NCI-H345 treated with DMSO at 0.1 percent for 48 hours (cell line): Measurements from ENCODE around the gene ELMO3.

Source experiments
- DNase-seq: peaks from one replicate; lab custom pipeline; 2025; ENCODE audit not compliant: unreplicated experiment; lab: John Stamatoyannopoulos, UW

Gene ELMO3

DNA sequence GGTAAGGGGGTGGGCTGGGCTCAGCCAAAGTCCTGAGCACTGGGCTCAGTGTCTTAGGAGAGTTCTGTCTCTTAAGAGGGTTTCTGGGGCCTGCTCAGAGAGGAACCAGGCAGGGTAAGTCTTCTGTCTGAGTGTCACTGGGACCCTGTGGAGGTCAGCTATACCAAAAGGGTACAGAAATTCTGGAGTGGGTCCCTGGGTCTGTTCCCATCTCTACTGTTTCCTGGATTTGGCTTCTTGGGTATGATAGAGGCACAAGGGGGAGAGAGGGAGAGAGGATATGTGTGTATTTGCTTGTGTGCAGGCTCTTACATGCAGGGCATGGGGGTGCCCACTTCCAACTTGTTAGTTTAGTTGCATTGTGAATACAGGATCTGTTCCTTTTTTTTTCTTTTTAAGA is 5.4 kb upstream of the ELMO3 start:
- DNase-seq: no peak

DNA sequence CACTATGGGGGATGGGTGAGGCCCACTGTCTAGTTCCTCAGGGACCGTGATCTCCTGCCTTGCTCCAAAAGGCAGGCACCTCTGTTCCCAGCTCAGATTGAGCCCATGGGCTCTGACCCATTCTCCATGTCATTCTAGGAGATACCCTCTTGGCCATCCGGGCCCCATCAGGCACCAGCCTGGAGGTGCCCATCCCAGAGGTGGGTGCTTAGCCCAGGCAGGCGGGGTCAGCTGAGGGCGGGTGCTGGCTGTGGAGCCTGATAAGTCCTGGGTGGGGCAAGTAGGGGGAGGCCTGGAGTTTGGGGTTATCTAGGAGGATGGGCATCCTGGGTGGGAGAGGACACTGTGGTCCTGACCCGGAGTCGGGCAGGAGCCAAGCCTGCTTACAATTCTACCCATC is 4.7 kb upstream of the ELMO3 start:
- DNase-seq: no peak

DNA sequence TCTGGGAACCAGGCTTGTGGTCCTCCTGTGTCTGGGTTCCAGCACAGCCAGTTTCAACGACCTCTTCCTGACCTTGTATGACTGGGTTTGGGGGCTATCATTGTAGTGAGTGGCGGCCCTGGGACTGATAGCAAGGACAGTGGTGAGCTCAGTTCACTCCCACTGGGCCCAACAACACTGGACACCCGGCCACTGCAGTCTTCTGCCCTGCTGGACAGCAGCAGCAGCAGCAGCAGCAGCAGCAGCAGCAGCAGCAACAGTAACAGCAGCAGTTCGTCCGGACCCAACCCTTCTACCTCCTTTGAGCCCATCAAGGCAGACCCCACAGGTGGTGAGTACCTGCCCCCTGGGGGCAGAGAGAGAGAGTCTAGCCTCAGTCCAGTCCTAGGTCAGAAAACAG is 3.3 kb upstream of the ELMO3 start:
- DNase-seq: no peak

DNA sequence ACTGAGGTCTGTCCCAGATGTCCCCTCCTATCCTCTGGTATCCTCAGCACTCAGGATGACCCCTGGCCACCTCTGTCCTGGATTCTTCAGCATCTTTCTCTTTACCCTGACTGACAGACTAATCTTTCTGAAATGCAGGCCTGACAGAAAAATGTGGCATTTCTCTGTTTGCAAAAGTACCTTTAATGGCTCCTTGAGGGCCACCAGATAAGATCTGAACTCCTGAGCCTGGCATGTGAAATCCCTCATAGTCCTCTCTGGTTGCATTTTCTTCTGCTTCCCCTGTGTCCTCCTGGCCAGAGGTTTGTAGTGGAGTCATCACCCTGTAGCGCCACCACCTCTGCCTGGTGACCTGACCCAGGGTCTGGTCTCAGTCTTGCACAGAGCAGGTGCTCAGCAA is 2.0 kb upstream of the ELMO3 start:
- DNase-seq: no peak

DNA sequence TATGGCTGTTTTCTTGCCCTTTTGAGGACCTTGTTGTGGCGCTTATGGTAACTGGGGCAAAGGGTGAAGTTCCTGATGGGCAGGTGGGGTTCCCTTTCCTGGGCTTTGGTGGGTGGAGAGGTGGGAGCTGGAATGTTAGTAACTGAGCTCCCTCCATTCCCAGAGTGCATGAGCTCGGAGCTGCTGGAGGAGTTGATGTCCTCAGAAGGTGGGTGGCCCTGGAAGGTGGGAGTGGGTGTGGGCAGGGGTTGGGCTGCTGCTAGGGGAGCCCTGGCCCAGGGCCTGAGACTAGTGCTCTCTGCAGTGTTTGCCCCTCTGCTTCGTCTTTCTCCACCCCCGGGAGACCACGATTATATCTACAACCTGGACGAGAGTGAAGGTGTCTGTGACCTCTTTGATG is 1.2 kb upstream of the ELMO3 start:
- DNase-seq: no peak

DNA sequence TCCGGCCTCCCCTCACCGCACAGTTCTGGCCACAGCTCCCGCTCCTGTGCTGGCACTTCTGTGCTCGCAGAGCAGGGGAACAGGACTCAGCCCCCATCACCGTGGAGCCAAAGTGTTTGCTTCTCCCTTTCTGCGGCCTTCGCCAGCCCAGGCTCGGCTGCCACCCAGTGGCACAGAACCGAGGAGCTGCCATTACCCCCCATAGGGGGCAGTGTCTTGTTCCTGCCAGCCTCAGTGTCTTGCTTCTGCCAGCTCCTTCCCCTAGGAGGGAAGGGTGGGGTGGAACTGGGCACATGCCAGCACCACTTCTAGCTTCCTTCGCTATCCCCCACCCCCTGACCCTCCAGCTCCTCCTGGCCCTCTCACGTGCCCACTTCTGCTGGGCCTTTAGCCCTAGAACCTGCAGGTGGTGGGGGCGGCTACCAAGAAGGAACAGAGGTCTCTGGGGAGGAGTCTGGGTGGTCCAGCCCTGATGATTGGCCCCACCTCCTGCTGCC is 645 bp upstream of the ELMO3 start:
- no peak for DNase-seq

DNA sequence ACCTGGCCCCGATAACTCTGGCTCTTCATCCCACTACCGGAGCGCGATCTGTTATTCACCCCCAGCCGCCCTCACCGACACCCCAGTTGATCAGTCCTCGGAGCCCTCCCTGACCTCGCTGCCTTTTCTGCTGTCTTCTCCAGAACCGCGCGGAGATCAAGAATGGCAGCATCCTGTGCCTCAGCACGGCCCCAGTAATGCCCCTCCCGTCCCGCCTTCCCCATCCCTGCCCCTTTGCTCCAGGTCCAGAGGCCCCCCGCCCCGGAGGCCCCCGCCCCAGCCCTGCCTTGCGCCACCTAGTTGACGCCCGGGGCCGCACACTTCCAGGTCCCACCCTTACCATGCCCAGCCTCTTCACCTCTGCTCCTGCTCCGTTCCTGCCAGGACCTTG is 872 bp downstream of the ELMO3 start:
- DNase-seq: no peak

DNA sequence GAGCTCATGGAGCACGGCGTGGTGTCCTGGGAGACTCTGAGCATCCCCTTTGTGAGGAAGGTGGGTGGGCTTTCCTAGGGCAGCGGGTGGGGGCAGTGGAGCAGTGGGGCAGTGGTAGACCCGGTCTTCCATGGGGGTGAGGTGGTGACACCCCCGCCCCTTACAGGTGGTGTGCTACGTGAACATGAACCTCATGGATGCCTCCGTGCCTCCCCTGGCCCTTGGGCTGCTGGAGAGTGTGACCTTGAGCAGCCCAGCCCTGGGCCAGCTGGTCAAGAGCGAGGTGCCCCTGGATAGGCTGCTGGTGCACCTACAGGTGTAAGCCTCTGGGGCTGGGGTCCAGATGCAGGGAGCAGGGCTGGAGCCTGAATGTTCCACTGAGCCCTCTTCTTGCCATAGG is 1.6 kb downstream of the ELMO3 start:
- DNase-seq: no peak

DNA sequence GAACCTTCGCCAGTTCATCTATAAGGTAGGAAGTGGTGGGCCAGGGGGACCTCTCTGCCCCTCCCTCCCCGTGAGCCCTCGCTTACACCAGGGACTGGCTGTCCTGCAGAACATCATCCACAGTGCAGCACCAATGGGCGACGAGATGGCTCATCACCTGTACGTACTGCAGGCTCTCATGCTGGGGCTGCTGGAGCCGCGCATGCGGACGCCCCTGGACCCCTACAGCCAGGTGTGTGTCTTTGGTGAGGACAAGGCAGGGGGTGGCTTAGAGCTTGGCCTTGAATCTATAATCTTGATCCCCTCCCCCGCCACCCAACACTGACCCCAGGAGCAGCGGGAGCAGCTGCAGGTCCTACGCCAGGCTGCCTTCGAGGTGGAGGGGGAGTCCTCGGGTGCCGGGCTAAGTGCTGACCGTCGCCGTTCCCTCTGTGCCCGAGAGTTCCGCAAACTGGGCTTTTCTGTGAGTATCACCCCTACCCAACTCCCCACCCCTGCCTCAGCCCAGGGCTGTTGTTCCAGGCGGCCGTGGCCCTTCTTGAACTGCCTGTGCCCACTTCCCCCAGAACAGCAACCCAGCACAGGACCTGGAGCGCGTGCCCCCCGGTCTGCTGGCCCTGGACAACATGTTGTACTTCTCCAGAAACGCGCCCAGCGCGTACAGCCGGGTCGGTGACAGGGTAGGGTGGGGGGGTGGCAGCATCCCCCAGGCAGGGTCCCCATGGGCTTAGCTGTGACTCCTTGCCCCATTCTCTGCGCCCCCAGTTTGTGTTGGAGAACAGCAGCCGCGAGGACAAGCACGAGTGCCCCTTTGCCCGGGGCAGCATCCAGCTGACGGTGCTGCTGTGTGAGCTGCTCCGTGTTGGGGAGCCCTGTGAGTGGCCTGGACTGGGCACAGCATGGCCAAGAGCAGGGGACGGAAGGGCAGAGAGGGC is 2.7 kb downstream of the ELMO3 start:
- no peak for DNase-seq

DNA sequence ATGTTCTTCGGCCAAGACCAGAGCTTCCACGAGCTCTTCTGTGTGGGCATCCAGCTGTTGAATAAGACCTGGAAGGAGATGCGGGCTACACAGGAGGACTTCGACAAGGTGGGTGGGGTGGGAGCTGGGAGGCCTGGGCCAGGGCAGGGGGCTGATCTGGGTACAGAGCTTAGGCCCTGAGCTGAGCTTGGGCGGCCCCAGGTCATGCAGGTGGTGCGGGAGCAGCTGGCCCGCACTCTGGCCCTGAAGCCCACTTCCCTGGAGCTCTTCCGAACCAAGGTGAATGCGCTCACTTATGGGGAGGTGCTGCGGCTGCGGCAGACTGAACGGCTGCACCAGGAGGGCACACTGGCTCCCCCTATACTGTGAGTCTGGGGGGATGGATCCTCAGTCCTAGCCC is 3.5 kb downstream of the ELMO3 start:
- no peak for DNase-seq

DNA sequence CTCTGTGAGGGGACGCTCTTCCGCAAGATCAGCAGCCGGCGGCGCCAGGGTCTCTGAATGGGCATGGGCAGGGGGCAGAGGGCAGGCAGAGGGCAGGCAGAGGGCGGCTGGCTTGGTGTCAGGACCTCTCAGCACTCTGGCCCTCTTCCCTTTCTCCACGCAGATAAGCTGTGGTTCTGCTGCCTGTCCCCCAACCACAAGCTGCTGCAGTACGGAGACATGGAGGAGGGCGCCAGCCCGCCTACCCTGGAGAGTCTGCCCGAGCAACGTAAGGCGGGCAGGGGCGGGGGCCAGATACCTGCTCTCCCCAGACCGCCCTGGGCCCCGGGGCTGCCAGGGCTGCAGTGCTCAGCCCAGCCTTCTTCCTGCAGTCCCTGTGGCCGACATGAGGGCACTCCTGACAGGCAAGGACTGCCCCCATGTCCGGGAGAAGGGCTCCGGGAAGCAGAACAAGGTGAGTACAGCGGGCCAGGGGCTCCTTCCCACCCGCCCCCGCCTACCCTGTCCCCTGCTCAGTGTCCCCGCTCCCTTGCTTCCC is 4.1 kb downstream of the ELMO3 start:
- no peak for DNase-seq

DNA sequence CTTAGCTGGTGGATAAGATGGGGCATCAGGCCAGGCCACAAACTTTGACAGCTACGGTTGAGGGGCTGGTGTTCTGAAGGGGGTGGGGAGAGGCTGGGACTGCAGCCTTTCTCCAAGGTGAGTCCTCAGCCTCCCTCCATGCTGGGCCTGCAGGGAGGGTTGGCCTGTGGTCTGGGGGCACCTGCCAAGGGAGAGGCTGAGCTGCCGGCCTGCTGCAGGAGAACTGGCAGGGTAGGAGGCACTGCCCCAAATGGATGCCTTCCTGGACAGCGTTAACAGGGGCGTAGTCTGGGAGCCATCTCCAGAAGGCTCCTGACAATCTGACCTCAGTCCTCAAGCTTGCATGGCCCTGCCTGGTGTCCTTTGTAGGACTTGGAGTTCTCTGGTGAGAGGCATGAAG is 5.1 kb downstream of the ELMO3 start:
- DNase-seq: no peak

DNA sequence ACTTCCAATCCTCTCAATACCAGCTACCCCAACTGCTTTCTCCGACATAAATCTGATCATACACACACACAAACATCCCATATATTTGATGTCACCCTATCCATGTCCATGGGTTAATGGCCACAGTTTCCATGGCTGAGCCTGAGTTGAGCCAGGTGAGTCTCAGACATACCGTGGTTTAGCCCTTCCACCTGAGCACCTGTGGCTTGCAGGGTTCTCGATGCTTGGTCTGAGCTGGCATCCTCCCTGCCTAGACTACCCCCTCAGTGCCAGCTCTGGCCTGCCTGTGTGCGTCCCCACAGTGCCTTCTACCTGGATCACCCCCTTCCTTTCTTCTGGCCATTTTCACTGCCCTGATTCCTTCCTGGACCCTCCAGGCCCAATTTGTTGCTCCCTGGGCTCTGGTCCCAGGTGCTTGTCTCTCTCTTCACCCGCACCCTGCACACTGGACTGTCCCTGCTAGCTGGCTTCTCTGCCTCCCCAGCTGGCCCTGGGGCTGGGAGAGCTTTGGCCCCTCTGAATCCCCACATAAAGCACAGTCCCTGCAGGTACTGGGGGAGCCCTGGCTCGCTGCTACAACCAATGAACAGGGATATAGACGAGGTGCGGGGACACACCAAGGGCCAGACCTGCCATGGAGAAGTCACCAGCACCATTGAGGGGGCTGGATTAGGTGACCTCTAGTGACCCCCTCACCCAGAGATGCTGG is 7.4 kb downstream of the ELMO3 start:
- DNase-seq: no peak

DNA sequence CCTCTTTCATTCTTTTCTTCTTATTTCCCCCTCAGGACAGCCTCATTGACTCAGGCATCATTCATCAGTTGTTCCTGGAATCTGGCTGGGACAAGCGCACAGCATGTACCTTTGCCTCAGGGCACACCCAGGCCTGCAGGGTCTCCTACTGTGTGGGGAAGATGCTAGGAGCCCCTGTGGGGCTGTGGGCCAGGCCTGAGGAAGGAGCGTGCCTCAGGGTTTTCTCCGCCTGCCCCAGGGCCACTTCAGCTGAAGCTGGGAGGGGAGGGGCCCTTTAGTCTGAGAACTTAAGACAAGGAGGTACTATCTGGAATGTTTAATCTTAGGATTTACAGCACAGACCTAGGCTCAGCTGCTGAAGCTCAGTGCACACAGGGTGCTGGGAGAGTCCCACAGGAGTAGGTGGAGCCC is 7.9 kb downstream of the ELMO3 start:
- no peak for DNase-seq

DNA sequence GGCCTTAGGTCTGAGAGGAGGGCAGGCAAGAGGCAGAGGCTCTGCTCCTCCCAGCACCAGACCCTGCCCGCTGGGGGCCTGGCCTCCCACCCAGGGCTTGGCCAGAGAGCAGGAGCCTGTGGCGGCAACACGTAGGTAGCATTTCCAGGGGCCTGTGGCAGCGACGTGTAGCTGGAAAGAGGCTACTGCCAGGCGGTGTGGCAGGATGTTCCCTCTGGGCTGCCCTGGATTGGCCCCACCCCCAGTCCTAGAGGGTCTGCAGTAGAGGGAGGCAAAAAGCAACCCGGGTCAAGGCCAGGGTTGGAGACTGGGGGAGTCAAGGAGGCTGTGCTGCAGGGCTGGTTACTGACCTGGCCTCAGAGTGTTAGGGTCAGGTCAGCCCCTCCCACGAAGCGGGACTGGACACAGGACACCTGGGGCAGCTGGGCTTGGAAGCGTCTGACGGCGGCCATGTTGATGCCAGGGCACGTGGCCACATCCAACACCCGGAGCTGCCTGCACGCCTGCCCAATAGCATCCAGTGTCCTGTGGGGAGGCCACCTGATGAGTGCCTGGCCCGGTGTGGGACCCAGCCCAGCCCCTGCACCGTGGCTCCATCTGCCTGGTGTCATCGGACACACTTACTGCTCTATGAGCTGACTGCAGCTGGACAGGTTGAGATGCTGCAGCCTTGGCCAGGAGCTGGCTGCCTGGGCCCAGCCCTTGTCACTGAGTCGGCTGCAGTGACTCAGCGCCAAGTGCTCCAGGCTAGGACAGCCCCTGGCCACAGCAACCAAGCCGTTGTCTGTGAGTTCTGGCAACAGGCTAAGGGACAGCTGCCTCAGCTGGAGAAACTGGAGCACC is 8.5 kb downstream of the ELMO3 start:
- DNase-seq: no peak

DNA sequence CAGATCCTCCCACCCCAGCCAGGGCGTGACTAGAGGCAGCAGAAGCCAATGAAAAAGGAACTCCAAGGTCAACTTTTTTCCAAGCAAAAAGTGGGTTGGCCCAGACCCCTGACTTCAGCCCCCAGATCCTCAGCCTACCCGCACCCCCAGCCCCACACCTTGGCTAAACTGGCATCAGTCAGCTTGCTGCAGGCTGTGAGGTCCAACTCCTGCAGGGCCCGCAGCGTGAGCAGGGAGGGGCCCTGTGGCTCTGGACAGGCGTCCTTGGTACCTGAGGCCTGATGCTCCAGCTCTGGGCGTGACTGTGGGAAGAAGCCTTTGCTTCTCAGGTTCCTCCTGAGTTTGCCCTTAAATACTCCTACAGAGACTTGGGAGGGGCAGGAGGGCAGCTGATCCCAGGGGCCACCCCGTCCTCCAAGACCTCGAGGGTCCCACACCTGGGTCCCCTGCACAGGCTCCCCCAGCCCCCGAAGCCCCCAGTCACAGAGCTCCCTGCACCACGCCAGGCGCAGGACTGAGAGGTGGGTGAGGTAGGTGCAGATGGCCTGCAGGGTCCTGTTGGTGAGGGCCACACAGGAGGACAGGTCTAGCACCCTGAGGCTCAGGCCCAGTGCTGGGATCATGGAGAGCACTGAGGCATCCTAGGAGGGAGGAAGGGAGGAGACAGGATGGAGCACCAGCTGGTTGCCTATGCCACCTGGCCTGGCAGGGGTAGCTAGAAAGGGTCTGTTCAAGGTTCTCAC is 9.4 kb downstream of the ELMO3 start:
- DNase-seq: no peak

DNA sequence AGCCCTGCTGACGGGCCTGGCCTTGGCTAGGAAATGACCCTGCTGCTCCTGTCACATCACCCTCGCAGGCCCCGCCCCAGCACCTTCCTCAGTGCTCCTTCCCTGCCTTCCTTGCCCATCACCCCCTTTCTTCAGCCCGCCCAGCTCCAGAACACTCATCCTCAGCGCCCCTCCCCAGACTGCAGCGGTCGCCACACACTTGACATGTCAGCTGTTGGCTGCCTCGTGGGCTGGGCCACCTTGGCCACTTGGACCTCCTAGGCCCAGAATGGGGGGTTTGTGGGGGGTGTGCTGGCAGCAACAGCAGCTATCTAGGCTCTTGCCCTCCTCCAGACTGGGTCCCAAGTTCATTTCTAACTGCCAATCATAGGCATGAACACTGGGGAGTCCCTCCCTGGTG is 10.6 kb downstream of the ELMO3 start:
- DNase-seq: no peak

DNA sequence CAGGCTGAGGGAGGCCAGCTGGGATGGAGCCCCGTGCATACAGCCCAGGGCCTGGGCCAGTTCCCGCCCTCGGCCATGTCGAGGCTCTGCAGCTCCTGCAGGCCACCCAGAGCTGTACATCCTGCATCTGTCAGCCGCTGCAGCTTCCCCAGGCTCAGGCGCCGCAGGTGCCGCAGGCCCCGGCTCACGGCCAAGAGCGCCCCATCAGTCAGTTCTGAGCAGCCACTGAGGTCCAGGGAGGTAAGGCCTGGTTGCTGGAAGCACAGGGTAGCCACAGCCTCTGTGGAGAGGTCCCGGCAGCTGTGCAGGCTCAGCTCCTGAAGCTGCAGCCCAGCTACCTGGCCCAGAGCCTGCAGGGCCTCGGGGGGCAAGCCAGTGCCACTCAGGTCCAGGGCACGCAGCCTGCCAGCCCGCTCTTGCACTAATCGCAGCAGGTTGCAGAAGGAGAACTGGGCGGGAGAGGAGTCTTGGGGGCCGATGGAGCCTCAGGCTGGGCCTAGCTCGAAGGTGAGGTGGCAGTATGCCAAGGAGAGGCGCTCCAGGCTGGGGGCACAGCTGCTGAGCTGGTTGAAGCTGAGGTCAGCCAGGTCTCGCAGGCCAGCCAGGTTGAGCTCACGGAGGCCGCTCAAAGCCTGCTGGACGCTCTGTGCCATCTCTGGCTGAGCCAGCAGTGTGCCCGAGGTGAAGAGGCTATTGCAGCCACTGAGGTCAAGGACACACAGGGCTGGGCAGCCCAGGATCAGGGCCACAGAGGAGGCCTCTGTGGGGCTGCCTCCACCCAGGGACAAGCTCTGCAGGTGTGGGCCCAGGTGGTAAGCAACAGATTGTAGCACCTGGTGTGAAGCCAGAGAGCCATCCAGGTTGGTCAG is 11.4 kb downstream of the ELMO3 start:
- DNase-seq: no peak

DNA sequence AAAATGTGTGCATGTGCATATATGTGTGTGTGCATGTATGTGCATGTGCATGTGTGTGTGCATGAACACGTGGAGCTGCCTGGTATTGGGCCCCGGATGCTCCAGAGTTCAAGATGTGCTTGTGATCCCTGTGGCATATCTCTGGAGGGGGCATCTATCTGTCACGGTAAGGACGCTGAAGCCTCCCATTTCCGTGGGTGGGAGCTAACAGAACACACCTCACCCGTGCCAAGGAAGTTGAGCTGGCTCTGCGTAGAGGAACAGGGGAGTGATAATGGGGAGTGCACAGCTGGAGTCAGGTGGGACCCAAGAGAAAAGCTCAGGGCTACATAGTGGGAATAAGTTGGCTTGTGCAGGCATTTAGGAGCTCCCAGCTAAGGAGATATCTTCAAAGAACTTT is 12.7 kb downstream of the ELMO3 start:
- no peak for DNase-seq

DNA sequence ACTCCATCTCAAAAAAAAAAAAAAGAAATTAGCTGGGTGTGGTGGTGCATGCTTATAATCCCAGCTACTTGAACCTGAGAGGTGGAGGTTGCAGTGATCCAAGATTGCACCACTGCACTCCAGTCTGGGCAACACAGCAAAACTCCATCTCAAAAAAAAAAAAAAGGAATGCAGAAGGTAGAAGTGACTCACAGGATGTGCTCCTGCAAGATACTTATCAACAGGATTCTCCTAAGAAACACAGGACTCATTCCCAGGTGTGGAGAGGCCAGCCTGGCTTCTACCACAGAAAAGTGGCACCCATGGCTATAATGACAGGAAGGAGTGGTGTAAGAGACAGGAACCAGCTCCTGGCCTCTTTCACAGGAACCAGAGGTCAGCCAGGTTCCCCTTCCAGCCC is 13.8 kb downstream of the ELMO3 start:
- no peak for DNase-seq
